GM10266 (cell line): Measurements from ENCODE around the gene SPAG16.

ENCODE experiments used
- DNase-seq: peaks from one replicate; pipeline ENCODE4 v3.0.0; 2012; ENCODE audit errors: extremely low spot score
- CTCF ChIP-seq: IDR thresholded peaks from 2 replicates; pipeline ENCODE4 v1.5.1; 2012; ENCODE audit warnings: mild to moderate bottlenecking, low read depth; ENCODE audit not compliant: control insufficient read depth, insufficient read depth; ENCODE audit errors: missing control alignments

SPAG16 gene

GRCh38 chr2:214196260-214196659, 912.0 kb downstream of the SPAG16 start:
- TF ChIP-seq CTCF, result no peak

GRCh38 chr2:214201892-214202291, 917.6 kb downstream of the SPAG16 start:
- DNase-seq, result no peak
- no peak for TF ChIP-seq CTCF

More at GRCh38 chr2:214196260-214196659, 912.0 kb downstream of the SPAG16 start:
- DNase-seq, result no peak

GRCh38 chr2:214203214-214203613, 919.0 kb downstream of the SPAG16 start:
- DNase-seq, result no peak
- no peak for TF ChIP-seq CTCF

- DNase-seq, result no peak
- no peak for TF ChIP-seq CTCF
Measured at GRCh38 chr2:214203744-214204289, 919.6 kb downstream of the SPAG16 start.

GRCh38 chr2:214215107-214215506, 930.8 kb downstream of the SPAG16 start:
- no peak for TF ChIP-seq CTCF
- DNase-seq, result no peak

GRCh38 chr2:214217136-214217535, 932.9 kb downstream of the SPAG16 start:
- no peak for TF ChIP-seq CTCF
- no peak for DNase-seq

GRCh38 chr2:214217599-214217998, 933.3 kb downstream of the SPAG16 start:
- TF ChIP-seq CTCF, result no peak
- DNase-seq, result no peak
